HG02973 (cell line): ENCODE measurements around the gene P2RX7.
"Not testable (repeated sequence)": the region's sequence is repeated elsewhere in the genome, so short reads cannot be mapped to it uniquely, and the experiment has no call there.

Experiments
- ATAC-seq: cut with Tn5 transposase; IDR thresholded peaks from one replicate; pipeline ENCODE4 v1.9.1; 2021; ENCODE audit warnings: moderate library complexity; ENCODE audit not compliant: unreplicated experiment

The P2RX7 gene

DNA sequence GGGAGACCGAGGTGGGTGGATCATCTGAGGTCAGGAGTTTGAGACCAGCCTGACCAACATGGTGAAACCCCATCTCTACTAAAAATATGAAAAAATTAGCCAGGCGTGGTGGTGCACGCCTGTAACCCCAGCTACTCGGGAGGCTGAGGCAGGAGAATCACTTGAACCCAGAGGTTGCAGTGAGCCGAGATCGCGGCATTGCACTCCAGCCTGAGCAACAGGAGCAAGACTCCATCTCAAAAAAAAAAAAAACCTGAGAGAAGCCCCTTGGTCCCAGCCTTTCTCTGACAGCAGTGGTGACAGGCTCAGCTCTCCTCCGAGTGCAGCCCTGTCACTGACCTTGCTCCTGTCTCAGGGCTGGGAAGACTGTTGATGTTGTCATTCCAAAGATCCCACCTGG is 94.2 kb downstream of the P2RX7 start:
- ATAC-seq: not testable (repeated sequence)

DNA sequence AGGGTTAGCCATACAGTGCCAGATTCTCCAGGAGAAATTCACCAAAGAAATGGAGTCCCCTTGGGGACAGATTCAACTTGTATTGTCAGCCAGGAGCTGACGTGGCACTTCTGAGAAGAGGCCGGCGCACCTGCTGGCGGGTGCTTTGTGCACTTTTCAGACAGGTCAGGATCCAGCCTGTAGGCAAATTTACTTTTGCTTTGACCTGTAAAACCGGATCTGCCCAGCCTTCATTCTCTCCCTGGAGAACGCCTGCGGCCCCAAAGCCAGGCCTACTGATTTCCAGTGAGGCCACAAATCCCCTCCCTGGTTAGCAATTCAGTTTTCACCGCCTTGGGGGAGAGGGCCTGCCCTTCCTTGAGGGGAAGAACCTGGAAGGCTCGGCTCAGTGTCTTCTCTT is 94.6 kb downstream of the P2RX7 start:
- peak; percentile 70 for ATAC-seq

DNA sequence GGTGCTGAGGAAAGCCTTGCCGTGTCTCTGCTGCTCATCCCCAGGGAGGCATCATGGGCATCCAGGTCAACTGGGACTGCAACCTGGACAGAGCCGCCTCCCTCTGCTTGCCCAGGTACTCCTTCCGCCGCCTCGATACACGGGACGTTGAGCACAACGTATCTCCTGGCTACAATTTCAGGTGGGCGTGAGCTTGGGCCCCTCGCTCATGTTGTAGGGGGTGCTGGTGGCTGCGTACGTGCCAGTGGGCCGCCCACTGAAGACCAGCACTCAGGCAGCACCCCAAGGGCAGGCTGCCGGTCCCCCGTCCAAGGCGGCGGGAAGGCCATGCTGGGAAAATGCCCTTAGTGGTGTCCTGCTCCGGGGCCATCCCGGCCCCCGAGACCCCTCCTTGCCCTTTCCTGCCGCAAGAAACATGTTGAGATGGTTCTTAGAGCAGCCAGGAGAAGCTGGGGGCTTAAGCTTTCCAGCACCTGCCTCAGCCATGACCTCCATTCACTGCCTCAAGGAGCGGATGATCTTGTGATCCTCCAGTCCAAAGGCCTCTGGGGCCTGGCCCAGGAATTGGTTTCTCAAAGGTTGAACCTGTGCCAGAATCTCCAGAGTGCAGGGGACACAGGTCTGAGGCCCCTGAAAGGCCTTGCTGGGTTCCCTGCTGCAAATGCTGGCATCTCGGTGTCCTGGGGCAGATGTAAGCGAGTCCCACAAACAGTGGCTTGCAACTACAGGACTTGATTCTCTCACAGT is 96.4 kb downstream of the P2RX7 start:
- ATAC-seq: no peak

DNA sequence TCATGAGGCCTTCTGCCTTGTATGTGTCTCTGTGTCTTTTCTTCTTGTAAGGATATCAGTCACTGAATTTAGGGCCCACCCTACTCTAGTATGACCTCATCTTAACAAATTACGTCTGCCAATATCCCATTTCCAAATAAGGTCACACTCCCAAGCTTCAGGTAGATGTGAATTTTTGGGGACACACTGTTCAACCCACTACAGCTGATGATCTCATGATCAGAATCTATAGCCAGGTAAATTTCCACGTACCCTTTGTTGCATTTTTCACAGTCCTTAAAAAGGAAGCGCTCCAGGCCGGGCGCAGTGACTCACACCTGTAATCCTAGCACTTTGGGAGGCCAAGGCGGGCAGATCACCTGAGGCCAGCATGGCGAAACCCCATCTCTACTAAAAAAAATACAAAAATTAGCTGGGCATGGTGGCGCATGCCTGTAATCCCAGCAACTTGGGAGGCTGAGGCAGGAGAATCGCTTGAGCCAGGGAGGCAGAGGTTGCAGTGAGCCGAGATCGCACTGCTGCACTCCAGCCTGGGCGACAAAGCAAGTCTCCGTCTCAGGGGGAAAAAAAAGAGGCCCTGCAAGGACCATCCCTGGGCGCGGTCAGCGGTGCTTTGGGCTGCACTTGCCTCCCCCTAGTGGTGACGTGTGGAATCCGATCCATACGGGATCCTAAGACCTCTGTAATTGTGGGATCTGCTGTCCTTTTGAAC is 97.3 kb downstream of the P2RX7 start:
- ATAC-seq: not testable (repeated sequence)

DNA sequence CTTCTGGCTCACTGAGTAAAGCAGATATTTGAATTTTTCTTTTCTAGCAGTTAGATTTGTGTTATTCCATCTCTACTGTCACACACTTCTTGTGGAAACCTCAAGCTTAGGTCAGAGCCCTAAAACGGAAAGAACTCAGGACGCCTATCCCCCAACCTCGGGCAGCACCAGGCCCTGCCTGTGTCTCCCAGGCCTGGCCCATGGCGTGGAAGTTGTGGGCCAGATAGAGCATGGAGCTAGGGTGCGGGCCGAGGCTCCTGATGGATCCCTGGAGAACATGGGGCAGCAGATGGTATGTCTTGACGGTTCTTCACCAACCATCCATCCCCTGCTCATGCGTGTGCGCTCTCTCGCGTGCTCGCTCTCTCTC is 97.8 kb downstream of the P2RX7 start:
- ATAC-seq: no peak

- ATAC-seq: no peak
These were observed 99.5 kb downstream of the P2RX7 start for GRCh38 chr12:121232163-121232562.

DNA sequence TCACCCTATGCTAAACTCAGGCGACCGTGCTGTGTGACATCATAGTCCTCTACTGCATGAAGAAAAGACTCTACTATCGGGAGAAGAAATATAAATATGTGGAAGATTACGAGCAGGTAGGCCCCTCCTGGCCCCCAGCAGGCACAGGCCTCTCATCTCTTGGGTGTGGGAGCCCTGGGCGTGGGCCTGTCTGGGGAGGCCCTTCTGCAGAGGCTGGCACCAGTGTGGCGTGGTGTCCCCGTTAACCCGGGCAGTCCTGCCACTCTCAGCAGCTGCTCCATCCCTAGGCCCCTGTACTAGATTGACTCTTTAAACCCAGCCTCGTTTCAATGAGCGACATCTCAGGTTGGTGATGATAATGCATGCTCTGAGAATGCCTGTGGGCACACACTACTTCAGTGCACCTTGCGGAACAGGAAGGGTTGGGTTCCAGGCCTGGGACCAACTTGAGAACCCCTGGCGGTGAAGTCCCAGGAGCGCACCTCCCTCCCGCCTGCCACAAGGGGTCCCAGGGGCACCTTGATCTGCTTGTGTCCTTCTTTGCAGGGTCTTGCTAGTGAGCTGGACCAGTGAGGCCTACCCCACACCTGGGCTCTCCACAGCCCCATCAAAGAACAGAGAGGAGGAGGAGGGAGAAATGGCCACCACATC is 100.4 kb downstream of the P2RX7 start:
- ATAC-seq: no peak

DNA sequence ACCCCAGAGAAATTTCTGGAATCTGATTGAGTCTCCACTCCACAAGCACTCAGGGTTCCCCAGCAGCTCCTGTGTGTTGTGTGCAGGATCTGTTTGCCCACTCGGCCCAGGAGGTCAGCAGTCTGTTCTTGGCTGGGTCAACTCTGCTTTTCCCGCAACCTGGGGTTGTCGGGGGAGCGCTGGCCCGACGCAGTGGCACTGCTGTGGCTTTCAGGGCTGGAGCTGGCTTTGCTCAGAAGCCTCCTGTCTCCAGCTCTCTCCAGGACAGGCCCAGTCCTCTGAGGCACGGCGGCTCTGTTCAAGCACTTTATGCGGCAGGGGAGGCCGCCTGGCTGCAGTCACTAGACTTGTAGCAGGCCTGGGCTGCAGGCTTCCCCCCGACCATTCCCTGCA is 100.9 kb downstream of the P2RX7 start:
- no peak for ATAC-seq

DNA sequence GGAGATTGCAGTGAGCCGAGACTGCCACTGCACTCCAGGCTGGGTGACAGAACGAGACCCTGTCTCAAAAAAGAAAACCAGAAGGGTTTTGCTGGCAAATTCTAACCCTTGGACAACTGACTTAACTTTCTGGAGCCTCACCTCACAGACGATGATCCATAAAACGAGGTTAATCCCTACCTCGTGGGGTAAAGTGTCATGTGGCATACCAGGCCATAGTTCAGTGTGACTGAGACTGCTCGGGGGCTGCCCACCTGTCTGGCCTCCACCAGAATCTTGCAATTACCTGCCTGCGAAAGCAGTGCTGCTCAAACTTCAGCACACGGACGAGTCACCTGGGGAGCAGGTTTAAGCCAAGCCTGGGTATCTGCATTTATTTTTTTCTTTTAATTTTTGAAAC is 104.1 kb downstream of the P2RX7 start:
- no peak for ATAC-seq

DNA sequence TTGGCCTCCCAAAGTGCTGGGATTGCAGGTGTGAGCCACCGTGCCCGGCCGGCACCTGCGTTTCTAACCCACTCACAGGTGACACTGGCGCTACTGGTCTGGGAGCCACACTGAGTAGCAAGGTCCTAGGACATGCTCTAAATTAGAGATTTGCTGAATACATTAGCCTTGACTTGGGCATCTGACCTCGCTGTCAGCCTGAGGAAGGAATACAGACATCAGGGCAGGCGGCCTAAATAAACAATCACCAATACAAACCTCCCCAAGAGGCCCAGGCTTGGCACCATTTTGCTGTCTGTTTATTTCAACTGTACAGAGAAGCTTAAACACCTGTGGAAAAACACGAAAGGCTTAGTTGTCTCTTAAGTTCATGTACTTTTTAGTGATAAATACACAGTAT is 104.7 kb downstream of the P2RX7 start:
- ATAC-seq: no peak
